Peyer's patch (tissue), 4 donors: ENCODE results near the gene TMEFF1.

ENCODE experiments used
- POLR2A ChIP-seq, 2 donors: fragments of 450-650 bp; IDR thresholded peaks; one replicate each; pipeline ENCODE4 v1.5.1; 2017; ENCODE audit warnings: antibody characterized with exemption in 2 of 2, mild to moderate bottlenecking in 2 of 2, moderate library complexity in 2 of 2
- TF ChIP-seq, protein P1 (sequence below), 6 experiments: fragments of 450-650 bp in 4 of 6; fragments of 200-600 bp in 2 of 6; sonication (generic) in 1 of 6; IDR thresholded peaks; one replicate each; pipeline ENCODE4 v1.5.1; 2017 to 2019; ENCODE audit warnings: antibody characterized with exemption in 6 of 6, mild to moderate bottlenecking in 3 of 6, moderate library complexity in 1 of 6

DNA sequence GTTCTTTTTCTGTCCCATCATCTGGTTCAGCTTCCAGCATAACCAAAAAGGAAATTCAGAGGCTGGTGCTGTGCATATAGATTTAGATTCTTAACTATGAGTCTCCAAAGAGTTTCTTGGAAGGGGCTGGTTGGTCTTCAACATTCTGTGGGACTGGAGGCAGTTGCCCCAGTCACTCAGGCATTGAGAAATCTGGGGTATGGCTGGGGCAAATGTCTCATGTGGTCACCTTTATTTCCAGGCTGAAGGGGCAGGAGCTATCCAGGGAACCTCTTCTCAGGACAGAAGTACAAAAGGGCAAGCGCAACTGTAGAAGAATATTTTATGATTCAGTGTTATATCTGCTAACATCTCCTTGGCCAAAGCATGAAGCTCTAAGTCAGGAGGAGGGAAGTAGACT, 15.4 kb upstream of the TMEFF1 start:
- TF ChIP-seq, protein P1, sequence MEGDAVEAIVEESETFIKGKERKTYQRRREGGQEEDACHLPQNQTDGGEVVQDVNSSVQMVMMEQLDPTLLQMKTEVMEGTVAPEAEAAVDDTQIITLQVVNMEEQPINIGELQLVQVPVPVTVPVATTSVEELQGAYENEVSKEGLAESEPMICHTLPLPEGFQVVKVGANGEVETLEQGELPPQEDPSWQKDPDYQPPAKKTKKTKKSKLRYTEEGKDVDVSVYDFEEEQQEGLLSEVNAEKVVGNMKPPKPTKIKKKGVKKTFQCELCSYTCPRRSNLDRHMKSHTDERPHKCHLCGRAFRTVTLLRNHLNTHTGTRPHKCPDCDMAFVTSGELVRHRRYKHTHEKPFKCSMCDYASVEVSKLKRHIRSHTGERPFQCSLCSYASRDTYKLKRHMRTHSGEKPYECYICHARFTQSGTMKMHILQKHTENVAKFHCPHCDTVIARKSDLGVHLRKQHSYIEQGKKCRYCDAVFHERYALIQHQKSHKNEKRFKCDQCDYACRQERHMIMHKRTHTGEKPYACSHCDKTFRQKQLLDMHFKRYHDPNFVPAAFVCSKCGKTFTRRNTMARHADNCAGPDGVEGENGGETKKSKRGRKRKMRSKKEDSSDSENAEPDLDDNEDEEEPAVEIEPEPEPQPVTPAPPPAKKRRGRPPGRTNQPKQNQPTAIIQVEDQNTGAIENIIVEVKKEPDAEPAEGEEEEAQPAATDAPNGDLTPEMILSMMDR (IDR thresholded peaks at IDR 0.05) = no peak
- no peak for TF ChIP-seq POLR2A (IDR thresholded peaks at IDR 0.05)
